Subcutaneous adipose tissue (tissue), 4 donors: ENCODE data around the gene CELF5. TPM values are rescaled to one million over a fixed set of nuclear protein-coding genes. Genes with fewer than 3 reads are reported as not detected.

Experiments used
- CTCF ChIP-seq: fragments of 450-650 bp; IDR thresholded peaks from one replicate; pipeline ENCODE4 v1.5.1; 2016; ENCODE audit warnings: low read depth, mild to moderate bottlenecking, control low read depth, antibody characterized with exemption, moderate library complexity
- total RNA-seq, 4 donors: library from RNA; depleted of rRNA; stranded (reverse); fragments of >200 nt; gene quantifications; one replicate each; pipeline ENCODE4 v1.1.0, GENCODE V29; 2016

The CELF5 gene
- total RNA-seq, 4 donors from 2014 or later: not detected

DNA sequence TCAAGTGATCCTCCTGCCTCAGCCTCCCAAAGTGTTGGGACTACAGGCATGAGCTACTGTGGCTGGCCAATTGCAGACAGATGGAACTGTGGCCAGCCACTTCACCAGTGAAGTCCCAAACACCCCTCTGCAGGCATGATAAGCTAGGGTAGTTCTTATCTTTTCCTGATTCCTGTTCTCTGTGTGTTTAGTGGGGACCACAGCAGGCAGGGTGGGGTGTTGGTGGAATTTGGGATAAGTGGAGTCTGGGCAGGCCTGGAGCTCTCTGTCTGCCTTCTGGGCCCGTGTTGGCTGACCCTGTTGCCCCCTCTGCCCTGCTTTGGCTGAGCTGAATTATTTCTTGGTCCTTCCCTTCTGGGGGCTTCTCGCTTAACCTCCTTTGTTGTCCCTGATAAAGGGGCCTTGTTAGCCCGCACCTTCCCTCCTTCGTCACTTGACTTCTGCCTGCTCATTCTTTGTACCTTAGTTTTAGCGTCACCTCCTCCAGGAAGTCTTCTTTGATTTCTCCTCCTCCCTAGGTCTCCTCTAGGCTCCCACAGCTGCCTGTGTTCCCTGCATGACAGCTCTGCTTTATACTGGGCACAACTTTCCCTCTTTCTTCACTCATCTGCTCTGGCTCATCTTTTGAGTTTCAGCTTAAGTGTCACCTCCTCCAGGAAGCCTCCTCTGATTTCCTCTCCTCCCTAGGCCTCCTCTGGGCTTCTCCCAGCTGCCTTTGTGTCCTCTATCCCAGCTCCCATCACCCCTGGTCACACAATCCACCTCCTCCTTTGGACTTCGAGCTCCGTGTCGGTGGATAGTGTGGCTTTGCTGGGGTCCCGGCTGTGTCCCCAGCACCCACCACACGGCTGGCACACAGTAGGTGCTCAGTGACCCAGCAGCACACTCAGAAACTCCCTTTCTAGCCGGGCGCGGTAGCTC is 40.5 kb upstream of the CELF5 start:
- no peak for TF ChIP-seq CTCF

DNA sequence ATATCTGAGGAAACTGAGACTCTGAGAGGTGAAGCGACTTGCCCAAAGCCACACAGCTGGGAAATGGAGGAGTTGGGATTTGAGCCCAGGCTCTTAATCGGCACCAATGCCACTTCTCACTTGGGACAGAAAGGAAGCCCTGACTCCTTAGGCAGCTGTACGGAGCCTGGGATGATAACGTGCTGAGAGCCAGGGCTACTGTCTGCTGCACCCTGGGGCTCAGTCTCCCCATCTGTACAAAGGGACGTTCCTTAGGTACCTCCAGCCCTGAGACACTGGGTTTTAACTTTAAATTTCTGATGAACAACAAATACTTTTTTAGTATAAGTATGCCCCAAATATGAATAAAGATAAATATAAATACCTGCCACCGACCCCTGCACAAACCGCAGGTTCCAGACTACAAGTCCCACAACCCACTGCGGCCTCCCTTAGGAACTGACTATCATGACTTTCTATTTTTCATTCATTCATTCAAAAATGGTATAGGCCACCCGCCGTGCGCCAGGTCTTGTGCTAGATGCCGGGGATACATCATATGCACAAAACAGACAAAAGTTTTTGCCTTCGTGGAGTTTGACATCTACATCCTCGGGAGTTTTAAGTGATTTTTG is 39.5 kb upstream of the CELF5 start:
- TF ChIP-seq CTCF: no peak

GRCh38 chr19:3185461-3186159 is 38.9 kb upstream of the CELF5 start, which contains the start of gene NCLN:
Gene NCLN, plus strand, starts transcription at chr19:3185930. Its CDS starts 101 bp downstream, at chr19:3186031.
- TF ChIP-seq CTCF: no peak

DNA sequence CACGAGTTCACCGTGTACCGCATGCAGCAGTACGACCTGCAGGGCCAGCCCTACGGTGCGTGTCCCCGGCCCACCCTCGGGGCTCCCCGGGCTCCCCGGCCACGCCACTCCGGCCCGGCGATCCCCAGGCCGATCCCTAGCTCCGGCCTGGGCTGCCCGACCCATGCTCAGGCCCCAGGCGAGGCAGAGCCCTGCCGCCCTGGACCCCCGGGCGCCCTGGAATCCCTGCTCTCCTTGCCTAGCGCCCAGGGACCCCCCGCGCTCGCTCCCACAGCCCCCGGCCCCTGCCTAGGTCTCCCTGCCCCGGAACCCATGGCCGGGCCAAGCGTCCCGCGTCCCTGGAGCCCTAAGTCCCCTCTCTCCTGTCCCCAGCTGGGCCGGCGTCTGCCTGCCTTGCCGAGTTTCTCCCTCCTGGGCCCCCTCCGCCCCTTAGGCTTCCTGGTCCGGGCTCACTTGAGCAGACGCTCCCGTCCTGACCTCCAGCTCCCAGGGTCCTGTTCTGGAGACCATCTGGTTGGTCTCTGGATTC is 38.2 kb upstream of the CELF5 start:
- no peak for TF ChIP-seq CTCF

DNA sequence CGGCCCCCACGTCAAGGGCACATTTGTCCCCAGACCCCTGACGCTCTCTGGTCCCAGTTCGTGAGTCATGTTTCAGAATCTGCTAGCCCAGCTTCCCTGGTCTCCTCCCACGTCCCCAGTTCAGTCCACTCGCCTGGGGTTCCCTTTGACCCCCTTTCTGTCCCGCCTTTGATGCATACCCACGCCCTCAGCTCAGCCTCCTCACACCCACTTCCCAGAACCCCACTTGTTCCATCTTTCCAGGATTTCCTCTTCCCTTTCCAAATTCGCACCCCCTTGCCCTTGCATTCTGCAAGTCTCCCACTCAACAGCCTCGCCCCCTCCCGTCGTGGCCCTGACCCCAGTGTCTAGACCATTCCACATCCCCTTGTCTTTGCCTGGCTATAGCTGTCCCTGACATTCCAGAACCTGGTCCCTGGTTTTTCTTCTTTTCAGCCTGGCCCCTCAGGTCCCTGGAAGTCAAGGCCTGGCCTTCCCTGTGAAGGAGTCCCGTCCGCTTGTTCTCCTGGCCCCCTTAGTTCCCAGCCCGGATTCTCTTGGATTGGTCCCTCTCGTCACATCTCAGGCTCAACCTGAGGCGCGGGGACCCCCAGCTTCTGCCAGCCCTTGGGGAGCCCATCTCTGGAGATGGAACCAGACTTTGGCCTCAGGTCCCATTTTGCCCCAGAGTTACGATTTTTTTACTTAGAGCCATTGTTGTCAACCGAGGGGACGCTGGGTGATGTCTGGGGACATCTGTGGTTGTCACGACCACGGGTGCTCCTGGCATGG is 37.4 kb upstream of the CELF5 start:
- TF ChIP-seq CTCF: no peak

- TF ChIP-seq CTCF: no peak
These were observed 36.6 kb upstream of the CELF5 start for GRCh38 chr19:3187662-3188511.
